ENCODE data around the gene SYNDIG1.

The SYNDIG1 gene

GRCh38 chr20:24528583-24529368 lies 59.3 kb downstream of the SYNDIG1 start:
- no peak for DNase-seq (ENCODE audit: low spot score)

- DNase-seq (ENCODE audit: low spot score), result no peak
These were observed 59.9 kb downstream of the SYNDIG1 start for GRCh38 chr20:24529369-24529719.

- DNase-seq (ENCODE audit: low spot score), result no peak
These were observed 60.8 kb downstream of the SYNDIG1 start for GRCh38 chr20:24530131-24530680.

GRCh38 chr20:24531202-24531601 lies 61.8 kb downstream of the SYNDIG1 start:
- DNase-seq (ENCODE audit: low spot score), result no peak

- DNase-seq (ENCODE audit: low spot score), result no peak
These were observed 62.4 kb downstream of the SYNDIG1 start for GRCh38 chr20:24531631-24532419.

GRCh38 chr20:24533449-24533848 lies 64.0 kb downstream of the SYNDIG1 start:
- DNase-seq (ENCODE audit: low spot score), result no peak

- DNase-seq (ENCODE audit: low spot score), result no peak
These were observed 64.9 kb downstream of the SYNDIG1 start for GRCh38 chr20:24534282-24534681.

- peak; percentile 62 for DNase-seq (ENCODE audit: low spot score)
These were observed 66.7 kb downstream of the SYNDIG1 start for GRCh38 chr20:24535941-24536730.

GRCh38 chr20:24537210-24537609 lies 67.8 kb downstream of the SYNDIG1 start:
- DNase-seq (ENCODE audit: low spot score), result no peak

GRCh38 chr20:24542721-24543120 lies 73.3 kb downstream of the SYNDIG1 start:
- DNase-seq (ENCODE audit: low spot score), result no peak

- DNase-seq (ENCODE audit: low spot score), result no peak
These were observed 73.7 kb downstream of the SYNDIG1 start for GRCh38 chr20:24543168-24543567.

- DNase-seq (ENCODE audit: low spot score), result no peak
These were observed 74.3 kb downstream of the SYNDIG1 start for GRCh38 chr20:24543741-24544140.

GRCh38 chr20:24544371-24544770 lies 74.9 kb downstream of the SYNDIG1 start:
- no peak for DNase-seq (ENCODE audit: low spot score)

GRCh38 chr20:24545168-24545567 lies 75.7 kb downstream of the SYNDIG1 start:
- no peak for DNase-seq (ENCODE audit: low spot score)

- no peak for DNase-seq (ENCODE audit: low spot score)
These were observed 76.9 kb downstream of the SYNDIG1 start for GRCh38 chr20:24546232-24546892.

- DNase-seq (ENCODE audit: low spot score), result no peak
These were observed 78.5 kb downstream of the SYNDIG1 start for GRCh38 chr20:24547967-24548366.

GRCh38 chr20:24559114-24559732 lies 89.8 kb downstream of the SYNDIG1 start:
- DNase-seq (ENCODE audit: low spot score), result no peak

- no peak for DNase-seq (ENCODE audit: low spot score)
These were observed 91.4 kb downstream of the SYNDIG1 start for GRCh38 chr20:24560571-24561491.

- DNase-seq (ENCODE audit: low spot score), result no peak
These were observed 96.5 kb downstream of the SYNDIG1 start for GRCh38 chr20:24565835-24566351.

GRCh38 chr20:24566656-24567055 lies 97.2 kb downstream of the SYNDIG1 start:
- no peak for DNase-seq (ENCODE audit: low spot score)

All from RKO (cell line).